GM21381 (cell line): ENCODE data around the gene KL.

Experiments used
- ATAC-seq: cut with Tn5 transposase; IDR thresholded peaks from one replicate; pipeline ENCODE4 v1.9.1; 2021; ENCODE audit warnings: mild to moderate bottlenecking, moderate library complexity; ENCODE audit not compliant: unreplicated experiment

Gene KL

DNA sequence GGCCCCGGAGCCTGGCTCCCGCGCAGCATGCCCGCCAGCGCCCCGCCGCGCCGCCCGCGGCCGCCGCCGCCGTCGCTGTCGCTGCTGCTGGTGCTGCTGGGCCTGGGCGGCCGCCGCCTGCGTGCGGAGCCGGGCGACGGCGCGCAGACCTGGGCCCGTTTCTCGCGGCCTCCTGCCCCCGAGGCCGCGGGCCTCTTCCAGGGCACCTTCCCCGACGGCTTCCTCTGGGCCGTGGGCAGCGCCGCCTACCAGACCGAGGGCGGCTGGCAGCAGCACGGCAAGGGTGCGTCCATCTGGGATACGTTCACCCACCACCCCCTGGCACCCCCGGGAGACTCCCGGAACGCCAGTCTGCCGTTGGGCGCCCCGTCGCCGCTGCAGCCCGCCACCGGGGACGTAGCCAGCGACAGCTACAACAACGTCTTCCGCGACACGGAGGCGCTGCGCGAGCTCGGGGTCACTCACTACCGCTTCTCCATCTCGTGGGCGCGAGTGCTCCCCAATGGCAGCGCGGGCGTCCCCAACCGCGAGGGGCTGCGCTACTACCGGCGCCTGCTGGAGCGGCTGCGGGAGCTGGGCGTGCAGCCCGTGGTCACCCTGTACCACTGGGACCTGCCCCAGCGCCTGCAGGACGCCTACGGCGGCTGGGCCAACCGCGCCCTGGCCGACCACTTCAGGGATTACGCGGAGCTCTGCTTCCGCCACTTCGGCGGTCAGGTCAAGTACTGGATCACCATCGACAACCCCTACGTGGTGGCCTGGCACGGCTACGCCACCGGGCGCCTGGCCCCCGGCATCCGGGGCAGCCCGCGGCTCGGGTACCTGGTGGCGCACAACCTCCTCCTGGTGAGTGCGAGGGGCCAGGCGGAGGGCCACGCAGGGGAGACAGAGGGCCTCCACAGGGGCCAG lies at the start of gene KL:
TSS of gene KL (plus strand) at position 10 of the 909 bp plus-strand sequence. CDS start at position 28, 18 bp downstream.
- no peak for ATAC-seq

DNA sequence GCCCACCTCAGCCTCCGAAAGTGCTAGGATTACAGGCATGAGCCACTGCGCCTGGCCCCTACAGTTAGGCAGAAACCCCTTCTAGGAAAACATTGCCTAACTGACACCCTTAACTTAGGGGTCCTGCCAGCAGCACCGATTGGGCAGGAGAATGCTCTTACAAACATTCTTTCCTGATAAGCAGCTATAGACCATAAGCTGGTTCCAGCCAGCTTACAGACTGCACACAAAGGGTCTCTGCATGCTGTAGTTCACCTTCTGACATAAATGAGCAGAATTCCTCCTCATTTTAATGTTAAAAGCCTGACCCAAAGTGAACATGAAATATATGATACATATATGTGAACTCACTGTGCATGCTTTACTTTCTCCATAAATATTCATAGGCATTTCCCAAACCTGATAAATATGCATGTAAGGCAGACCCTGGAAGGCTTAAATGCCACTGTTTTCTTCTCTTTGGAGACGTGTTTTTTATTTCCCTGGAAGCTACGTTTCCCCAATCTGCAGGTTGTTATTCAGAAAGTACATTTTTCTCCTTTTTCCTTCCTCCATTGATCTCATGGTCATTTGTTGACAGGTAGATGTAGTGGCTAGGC lies 48.5 kb upstream of the KL start:
- no peak for ATAC-seq

DNA sequence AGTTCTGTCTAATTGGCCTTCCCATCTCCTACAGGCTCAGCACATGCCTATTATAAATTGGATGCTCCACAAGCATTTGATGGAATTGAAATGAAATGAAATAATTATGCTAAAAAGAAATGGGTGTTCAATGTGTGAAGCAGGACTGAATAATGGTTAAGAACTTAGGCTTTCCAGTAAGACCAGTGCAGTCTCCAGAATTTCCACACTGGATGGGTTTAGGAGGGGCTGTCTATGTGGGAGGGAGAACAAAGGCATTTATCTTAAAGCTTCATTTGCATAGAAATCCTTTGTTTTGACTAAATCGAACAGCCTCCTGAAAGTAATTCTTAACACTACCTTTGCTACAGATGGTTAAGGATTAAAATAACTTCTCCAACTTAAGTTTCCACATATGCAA lies 47.9 kb upstream of the KL start:
- ATAC-seq = no peak

DNA sequence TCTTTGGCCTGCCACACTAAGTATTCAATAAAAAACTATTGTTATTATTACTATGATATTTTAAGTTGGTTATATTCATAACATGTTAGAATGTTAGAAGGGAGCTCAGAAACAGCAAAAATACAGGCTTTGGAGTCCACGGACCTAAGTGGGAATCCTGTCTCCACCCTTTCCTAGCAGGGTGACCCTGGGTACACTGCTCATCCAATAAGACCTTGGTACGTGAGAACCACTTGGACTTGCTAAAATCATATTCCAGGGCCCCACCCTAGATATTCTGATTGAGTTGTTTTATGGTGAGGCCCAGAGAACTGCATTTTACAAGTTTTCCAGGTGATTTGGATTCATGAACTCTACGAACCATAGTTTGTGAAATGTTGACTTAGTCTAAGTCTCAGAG lies 47.4 kb upstream of the KL start:
- ATAC-seq = no peak

DNA sequence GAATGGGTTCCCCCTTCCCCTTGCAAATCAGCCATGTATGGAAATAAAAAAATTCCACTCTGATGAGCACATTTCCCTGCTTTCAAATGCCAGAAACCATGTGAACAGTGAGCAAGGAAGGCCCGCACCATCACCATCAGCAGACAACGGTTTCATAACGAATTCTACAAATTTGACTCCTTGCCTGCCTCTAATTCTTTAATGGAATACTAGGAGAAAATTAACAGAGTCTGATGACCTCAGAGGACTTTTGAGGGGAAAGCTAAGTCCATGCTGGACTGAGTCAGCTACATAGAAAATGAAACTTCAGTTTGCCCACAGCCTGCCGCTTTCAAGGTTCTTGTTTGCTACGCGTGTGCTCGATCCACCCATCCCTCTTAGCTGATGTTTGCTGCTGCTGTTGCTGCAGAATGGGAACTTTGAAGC lies 46.7 kb upstream of the KL start:
- peak; percentile 83 for ATAC-seq

DNA sequence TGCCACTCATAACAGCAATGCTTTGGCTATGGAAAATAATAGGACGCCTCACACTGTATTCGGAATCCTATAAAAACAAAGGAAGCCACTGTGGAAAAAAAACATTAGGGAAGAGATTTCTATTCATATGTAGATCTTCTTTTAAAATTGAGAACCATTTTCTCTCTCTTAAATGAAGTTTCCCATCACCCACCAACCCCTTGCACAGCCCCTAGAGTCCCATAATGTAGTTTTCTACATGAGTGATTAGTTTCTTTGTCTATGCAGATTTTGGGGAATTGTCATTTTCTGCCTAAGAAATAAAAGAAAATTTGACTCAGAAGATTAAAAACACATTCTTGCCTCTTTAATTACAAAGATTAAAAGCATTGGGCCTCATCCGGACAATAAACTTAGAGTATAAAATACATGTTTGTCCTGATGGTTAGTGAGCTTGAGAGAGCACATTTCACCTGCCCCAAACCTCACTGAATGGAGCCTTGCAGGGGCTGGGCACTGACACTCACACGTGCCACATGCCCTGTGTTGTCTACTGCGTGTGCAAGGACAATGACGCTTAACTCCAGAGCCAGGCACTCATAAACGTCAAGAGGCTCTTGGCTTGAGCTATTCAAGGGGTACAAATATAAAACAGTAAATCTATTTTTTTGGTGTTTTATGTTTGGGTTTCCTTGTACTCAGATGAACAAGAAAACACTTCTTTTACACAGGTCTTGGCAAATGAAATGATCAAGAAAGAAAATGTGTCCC lies 40.0 kb upstream of the KL start:
- ATAC-seq = no peak

DNA sequence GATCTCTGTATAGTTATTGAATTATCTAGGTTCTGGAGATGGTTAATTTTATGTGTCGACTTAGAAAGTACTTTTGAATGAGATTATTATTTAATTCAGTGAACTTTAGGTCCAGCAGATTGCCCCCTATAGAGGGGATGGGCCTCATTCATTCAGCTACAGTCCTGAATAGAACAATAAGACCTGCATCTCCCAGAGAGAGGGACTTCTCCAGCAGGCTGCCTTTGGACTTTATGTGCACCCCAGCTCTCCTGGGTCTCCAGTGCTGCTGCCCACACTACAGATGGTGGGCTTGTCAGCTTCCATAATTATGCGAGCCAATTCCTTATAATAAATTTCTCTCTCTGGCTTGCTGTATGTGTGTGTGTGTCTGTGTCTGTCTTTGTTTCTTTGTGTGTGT lies 39.3 kb upstream of the KL start:
- ATAC-seq = no peak

DNA sequence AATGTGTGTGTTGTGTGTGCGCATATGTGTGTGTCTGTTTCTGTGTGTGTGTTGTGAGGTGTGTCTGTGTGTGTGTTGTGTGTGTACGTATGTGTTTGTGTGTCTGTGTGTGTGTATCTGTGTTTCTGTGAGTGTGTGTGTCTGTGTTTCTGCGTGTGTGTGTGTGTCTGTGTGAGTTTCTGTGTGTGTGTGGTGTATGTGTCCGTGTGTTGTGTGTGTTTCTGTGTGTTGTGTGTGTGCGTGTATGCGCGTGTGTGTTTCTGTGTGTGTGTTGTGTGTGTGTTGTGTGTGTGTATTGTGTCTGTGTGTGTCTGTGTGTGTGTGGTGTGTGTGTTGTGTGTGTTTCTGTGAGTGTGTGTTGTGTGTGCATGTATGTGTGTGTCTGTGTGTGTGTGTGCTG lies 38.9 kb upstream of the KL start:
- no peak for ATAC-seq

DNA sequence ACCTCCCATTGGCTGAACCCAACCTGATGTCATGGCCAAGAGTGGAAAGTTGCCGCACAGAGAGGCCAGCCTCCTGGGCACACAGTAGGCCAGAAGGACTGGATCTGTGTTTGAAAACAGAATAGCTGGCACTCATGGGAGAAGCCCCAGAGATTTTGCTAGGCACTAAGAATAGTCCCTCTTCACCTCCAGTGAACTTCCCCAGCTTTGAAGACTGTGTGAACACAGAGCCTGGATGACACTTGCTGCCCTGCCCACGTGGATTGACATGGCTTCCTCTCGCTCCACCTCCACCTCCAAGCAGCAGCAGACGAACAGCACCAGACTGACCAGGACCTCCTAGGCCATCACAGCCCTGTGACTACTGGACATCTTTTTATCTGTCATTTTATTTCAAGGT lies 37.9 kb upstream of the KL start:
- no peak for ATAC-seq

DNA sequence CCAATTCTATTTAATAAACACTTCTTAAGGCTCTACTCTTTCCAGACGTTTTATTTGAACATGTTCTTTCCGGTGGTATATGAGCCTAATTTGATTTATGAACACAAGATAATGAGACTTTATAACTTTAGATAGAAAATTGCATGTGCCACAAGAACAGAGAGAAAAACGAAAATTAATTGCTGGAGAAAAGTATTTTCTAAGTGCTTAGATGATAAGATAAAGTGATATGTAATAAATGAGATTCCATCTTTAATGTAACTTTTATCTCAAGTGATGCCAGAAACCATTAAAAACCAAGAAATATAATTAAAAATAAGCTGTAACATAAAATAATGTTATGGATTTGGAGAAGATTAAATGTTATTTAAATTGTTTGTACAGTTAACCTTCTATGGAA lies 33.2 kb upstream of the KL start:
- no peak for ATAC-seq

DNA sequence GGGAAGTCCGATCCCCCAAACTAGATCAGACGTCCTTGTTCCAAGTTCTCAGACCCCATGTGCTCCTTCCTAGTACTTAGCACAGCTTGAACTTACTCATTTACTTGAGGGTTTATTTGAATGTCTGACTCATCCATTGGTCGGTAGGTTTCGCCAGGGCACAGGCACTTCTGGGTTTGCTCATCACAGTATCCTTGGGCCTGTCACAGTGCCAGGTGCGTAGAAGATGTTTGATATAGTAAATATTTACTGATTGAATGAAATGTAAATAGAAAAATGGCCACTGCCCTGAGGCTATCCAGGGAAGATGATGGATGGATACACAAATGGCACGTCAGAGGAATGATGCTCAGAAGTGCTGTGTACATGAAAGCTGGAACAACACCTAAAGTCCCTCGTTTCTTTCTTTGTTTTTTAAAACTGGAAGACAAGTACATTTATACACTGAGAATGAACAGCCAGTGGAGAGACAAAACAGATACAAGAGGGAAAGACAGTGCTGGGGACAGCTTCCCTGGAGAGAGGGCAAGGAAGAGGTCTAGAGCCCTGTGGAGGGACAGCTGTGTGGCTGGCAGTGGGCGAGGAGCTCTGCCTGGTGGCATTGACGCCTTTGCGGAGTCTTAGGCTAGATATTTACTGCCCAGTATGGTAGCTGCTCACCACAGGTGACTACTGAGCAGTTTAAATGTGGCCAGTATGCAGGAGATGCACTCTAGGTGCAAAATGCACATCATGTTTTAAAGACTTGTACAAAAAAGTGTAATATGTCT lies 31.2 kb upstream of the KL start:
- ATAC-seq = no peak

DNA sequence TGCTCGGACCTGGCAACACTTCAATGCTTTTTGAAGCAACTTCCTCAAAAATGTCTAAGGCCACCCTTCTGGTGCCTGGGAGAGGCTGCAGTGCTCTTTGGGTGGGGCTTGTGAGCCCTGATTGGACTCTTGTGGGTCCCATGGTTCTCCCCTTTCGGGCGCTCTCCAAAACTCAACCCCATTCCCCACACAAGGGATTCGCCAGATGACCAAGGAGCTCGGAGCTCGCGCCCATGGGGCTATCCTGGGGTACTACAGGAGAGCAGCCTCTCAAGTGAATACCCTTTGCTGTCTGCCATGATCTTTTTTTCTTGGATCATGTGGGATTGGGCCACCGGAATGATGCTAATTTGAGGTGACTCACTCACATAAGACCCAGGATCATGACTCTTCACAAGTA lies 29.7 kb upstream of the KL start:
- no peak for ATAC-seq

DNA sequence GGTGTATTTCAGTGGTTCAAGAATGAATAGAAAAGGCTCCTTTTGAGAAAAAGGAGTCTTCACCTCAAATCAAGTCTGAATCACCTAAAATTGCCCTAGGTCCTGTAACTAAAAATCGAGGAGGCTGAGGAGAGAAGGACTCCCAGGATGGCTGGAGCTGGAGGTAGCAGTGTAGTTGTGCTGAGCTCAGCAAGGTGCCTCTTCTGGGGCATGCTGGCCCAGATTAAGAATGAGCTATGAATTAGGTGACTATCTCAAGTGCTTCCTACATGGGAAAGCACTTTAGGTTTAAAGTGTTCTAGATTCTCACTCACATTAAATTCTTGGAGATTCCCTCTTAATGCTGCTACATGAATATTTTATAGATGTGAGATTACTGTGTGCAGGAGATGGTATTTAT lies 28.8 kb upstream of the KL start:
- no peak for ATAC-seq

DNA sequence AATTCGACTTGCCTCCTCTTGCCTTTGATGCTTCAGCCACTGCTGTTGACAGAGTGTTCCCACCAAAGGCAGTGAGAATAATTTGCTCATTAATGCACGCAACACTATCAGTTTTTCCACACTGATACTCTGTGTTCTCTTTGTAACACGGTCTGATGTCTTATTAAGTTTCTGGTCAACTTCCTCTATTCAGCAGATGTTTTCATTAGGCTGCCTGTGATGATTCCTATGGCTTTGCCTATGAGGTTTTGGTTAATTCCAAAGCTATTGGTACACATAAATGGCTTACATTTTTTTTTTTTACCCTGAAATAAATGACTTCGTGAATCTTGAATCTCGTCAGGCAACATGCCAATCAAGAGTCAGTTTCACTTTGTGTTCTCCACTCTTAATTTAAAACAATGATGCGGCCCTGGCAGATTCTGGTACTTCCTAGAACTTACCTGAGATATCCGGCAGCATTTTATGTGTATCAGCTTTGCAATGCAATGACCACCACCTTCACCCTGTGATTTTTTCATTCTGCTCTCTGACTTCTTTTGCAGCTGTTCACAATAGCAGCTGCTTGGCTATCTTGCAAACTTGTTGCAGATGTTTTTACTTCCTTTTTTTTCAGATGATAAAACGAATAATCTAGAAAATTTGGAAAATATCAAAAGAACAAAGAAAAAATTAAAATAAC lies 27.5 kb upstream of the KL start:
- no peak for ATAC-seq

DNA sequence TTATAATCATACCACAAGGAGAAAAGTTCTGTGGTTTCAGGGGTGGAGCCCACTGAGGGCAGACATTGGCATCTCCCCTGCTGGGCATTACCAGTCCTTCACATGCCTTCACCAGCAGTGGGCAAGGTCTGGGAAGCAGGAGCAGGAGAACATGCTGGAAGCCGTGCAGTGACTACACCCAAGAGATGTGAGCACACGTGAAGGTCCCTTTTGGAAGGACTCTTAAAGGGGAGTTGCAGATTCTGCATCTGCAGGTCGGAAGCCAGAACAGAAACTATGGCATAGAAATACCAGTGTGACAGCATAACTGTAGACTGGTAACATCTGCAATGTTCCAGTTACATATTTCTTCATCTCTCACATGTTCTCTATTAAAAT lies 26.9 kb upstream of the KL start:
- ATAC-seq = no peak

DNA sequence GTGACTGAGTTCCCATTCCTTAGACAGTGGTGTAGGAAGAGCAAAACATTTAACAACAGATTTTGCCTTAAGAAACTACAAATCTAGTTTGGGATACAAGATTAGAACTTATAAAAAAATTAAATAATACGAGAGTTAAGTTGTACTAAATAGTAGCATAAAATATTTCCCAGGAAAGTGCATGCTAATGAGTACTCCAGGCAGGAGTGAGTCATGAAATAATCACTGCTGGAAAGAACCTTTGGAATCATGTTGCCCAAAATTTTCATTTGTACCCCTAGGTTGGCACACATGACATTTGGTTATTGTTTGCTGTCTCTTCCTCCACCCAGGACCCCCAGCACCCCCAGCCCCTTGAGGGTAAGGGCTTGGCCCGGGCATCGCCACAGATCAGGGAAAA lies 26.3 kb upstream of the KL start:
- ATAC-seq = no peak

DNA sequence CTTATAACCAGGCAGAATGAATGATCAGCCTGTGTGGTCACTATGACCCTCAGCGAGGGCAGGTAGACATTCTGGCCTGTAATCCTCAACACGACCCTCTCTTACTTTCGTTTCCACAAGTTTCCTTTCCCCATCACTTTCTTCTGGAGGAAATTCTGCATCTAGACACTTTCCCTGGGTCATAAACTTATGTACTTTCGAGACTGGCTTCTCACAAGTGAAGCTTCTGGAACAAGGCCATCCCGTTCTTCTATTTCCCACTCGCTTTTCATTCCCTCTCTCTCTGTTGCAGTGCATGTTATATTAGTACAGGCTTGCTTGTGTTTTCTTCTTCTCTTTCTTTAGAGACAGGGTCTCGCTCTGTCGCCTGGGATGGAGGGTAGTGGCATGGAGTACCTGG lies 23.1 kb upstream of the KL start:
- no peak for ATAC-seq

DNA sequence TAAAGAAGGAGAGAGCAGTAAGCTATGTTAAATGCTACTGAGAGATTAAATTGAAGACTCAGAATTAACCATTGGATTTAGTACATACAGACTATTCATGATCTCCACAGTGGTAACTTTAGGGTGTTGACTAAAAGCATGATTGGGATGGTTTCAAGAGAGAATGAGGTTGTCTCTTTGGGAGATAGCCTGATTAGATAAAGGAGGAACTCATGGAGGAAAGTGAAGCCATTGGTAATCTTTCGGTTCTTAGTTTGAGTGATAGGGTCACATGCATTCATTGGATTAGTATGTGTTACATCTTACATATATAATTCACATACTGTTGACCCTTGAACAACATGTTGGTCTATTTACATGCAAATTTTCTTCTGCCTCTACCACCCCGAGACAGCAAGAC lies 18.8 kb upstream of the KL start:
- no peak for ATAC-seq

DNA sequence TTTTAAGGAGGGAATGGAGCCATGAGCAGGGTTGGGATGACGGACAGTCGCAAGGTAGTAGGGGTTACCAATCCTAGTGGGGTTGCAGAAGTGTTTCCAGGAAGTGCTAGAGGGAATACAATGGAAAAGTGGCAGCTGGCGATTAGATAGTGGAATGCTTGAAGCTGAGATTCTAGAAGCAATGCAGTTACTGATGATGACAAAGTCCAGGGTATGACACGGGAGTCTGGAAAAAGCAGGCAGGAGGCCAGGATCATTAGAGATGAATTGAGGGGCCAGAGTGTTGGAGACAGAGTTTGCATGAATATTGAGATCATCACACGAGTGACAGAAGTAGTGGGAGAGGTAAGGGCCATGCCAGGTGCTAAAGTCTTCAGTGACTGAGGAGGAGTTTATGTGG lies 17.3 kb upstream of the KL start:
- no peak for ATAC-seq

DNA sequence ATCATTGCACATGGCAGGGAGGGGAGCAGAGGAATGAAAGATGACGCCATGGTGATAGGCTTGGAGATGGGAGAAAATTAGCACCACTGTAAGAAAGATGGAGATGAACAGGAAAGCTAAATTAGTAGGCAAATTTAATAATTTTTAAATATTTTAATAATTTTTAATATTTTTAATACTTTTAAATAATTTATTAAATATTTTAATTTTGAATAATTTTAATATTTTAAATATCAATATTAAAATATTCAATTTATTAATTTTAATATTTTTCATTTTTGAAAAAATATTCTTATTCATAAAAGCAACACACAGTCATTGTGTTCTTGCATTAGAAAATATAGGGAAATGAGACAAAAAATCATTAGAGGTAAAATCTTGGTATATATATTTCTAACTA lies 15.9 kb upstream of the KL start:
- ATAC-seq = no peak
